HG02840 (cell line): ENCODE measurements around the gene CNN2.

Experiments
- ATAC-seq: cut with Tn5 transposase; IDR thresholded peaks from one replicate; pipeline ENCODE4 v1.9.1; 2021; ENCODE audit warnings: mild to moderate bottlenecking, moderate library complexity, moderate number of reproducible peaks; ENCODE audit not compliant: unreplicated experiment, low FRiP score

The CNN2 gene

DNA sequence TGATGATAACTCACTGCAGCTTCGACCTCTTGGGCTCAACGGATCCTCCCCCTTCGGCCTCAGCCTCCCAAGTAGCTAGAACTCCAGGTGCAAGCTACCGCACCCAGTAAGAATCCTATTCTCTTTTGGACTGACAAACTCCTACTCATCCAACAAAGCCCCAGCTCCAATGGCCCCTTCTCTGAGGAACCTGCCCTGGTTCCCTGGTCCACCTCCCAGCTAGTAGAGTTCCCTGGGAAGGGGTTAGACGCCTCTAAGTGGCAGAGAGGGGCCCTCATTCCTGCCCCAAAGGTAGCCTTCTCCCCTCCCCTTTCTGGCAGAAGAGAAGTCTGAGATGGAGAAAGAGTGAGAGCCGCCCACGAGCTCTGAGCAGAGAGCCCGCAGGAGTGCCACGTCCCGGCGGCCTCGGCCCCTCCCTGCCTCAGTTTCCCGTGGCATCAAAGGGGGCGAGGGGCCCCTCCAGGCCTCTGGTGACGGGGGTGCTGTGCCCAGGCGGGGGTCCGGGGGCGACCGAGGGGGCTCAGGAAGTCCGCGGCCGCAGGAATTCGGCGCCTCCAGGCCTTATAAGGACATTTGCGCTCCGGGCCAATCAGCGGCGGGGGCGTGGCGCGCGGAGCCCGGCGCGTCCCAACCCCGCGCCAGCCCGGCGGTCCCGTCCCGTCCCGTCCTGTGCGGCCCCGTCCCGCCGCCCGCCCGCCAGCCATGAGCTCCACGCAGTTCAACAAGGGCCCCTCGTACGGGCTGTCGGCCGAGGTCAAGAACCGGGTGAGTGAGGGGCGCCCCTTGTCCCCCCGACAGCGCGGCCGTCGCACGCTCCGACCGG lies at the start of gene CNN2:
TSS of gene CNN2 (plus strand) at position 649 of the 823 bp plus-strand sequence. CDS start at position 703, 54 bp downstream.
- ATAC-seq = peak; percentile 53

DNA sequence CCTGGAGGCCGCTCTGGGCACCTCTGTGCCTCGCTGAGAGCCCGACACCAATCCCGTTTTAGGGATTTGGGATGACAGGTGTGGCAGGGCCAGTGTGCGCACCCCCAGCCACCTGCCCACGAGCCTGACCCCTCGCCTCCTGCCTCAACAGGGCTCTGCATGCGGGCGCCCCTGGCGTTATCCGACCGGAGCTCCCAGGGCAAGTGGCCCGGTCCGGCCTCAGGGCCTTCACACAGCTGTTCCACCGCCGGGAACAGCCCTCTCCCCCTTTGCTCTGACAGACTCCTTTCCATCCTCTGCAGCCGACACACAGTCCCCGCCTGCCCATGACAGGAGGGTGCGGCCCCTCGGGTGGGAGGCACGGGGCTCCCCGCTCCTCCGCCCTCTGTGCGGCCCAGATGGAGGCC lies 49.3 kb upstream of the CNN2 start:
- no peak for ATAC-seq

DNA sequence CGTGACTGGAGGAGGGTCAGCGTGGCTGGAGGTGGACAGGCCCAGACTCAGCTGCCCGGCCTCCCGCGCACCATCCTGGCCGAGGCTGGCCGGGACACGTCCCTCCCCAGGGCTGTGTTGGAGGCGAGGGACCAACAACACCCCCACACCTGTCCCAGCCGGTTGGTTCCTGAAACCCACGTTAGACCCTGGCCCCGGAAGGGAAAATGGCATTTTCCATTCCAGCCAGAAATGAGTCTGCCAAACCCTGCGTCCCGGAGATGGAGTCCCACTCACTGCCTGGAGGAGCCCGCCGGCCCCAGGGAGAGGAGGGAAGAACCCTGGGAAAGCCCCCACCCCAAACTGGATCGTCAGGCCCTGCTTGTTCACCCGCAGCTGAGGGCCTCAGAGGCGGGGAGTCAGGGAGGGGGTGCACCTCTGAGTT lies 47.1 kb upstream of the CNN2 start:
- no peak for ATAC-seq

DNA sequence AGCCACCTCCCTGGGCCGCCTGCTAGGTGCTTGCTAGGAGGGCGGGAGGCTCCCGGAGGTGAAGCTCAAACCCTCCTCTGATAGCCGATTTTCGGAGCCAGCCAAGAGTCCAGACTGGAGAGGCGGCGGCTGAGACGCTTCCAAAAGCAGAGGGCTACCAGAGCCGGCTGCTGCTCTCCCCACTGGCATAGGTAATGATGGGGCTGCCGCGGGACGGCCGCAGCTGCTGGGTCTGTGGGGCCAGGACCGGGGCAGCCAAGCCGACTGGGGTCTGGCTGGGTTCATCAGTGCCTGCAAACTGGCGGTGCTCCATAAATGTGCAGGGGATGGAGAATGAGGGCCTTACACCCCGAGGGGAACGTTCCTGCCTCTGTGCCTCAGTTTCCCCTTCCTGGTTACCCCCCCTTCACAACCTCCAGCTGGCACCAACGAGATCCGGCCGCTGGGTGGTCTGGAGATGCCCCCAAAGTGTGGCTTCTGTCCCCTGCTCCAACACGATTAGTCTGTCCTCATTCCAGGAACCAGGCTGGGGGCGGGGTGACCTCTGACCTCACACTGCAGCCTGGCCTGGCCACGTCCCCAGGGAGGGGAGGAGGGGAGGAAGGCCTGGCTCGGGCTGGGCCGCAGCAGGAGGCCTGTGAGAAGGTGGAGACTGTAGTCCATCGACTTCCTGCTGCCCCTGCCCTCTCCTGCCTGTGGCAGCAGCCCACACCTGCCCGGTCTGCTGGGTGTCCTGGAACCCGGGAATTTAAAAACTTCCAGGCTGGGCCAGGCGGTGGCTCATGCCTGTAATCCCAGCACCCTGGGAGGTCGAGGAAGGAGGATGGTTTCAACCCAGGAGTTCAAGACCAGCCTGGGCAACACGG lies 46.0 kb upstream of the CNN2 start:
- no peak for ATAC-seq

DNA sequence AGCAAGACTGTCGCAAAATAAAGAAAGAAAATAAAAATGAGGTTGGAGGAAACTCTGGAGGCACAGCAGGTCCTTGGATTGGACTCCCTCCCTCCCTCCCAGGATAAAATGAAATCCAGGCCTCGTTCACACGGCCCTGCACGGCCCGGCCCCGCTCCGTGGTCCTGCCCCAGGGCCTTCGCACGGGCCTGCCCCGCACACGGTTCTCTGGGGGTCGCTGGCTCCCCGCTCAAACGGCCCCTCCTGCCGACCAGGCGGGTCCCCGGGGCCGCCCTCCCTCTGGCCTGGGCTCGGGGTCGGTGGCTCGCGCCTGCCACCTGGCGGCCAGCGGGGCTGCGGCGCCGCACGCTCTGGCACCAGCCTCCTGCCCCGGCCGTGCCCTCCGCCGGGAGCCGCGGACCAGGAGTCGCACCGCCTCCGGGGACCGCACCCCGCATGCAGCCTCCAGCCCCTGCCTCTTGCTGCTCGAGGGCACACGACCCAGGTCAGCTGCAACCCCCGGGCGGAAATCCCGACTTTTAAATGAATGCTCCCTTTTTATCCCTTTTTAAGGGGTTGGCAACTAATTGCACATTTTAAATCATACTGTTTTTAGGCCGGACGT lies 43.7 kb upstream of the CNN2 start:
- ATAC-seq = no peak

DNA sequence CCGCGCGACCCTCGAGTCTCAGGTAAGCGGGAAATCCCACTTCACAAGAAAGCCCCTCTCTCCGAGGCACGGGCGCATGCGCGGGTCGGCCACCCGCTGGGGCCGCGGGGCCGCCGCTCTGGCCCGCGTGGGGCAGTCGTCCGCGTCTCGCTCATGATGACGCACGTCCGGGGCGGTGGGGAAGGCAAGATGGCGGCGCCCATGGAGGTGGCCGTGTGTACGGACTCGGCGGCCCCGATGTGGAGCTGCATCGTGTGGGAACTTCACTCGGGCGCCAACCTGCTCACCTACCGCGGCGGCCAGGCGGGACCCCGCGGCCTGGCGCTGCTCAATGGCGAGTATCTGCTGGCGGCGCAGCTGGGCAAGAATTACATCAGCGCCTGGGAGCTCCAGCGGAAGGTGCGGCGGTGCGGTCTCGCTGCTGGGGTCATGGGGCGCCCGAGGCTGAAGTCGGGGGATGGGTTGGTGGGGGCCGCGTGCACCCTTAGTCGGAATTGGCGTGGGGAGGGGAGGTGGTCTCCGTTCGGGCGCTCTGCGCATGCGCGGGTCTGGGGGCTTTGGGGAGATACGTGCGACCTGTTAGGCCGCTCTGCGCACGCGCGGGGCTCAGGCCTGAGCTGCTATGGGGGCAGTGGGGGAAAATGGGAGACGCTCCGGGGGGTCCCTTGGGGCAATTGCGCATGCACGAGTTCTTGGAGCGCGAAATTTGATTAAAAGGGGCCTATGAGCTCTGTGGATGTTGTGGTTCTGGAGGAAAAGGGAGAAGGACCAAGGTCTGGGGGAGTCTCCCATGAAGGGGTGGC lies 42.0 kb upstream of the CNN2 start, which contains the start of gene WDR18:
TSS of gene WDR18 (plus strand) at position 181 of the 803 bp plus-strand sequence. CDS start at position 190, 9 bp downstream.
- ATAC-seq = peak; percentile 79

DNA sequence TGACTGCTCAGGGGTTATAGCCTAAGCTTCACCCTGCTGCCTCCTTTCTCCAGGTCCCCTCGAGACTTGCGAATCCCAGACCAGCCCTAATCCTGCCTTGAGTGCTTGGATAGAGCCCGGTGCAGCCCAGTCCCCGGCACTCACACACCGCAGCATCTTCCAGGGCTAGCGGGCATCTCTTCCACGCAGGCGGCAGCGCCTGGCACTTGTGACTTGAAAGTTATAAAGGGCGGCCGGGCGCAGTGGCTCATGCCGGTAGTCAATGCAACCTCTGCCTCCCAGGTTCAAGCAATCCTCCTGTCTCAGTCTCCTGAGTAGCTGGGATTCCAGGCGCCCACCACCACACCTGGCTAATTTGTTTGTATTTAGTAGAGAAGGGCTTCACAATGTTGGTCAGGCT lies 40.3 kb upstream of the CNN2 start:
- ATAC-seq = no peak

DNA sequence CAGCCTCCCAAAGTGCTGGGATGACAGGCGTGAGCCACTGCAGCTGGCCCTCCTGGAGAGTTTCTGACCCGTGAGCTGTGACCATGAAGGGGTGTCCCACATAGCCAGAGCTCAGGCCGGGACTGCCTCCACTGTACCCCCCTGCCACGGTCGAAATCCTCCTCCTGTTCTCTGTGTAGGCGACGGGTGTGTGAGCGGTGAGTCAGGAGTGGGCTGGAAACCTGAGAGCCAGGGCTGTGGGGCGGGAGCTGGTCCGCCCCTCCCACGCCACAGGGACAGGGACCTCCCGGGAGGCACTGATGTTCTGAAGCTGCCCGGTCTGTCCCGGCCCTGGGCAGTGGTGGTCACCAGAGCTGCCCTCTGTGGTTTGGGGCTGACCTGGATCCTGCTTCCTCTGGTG lies 38.3 kb upstream of the CNN2 start:
- ATAC-seq = no peak

DNA sequence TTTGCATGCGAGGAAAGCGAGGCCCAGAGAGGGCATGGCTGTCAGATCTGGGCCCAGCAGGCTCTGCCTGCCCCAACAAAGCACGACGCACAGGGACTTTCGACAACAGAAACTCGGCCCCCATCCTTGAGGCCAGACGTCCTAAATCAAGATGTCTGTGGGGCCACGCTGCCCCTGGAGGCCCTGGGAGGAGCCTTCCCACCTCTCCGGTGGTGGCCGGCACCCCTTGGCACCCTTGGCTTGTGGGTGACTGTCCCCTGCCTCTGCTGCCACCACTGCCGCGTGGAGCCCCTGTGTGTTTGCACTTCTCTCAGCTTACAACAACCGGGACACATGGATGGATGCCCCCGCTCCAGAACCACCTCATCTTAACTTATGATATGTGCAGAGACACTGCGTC lies 37.9 kb upstream of the CNN2 start:
- ATAC-seq = no peak

DNA sequence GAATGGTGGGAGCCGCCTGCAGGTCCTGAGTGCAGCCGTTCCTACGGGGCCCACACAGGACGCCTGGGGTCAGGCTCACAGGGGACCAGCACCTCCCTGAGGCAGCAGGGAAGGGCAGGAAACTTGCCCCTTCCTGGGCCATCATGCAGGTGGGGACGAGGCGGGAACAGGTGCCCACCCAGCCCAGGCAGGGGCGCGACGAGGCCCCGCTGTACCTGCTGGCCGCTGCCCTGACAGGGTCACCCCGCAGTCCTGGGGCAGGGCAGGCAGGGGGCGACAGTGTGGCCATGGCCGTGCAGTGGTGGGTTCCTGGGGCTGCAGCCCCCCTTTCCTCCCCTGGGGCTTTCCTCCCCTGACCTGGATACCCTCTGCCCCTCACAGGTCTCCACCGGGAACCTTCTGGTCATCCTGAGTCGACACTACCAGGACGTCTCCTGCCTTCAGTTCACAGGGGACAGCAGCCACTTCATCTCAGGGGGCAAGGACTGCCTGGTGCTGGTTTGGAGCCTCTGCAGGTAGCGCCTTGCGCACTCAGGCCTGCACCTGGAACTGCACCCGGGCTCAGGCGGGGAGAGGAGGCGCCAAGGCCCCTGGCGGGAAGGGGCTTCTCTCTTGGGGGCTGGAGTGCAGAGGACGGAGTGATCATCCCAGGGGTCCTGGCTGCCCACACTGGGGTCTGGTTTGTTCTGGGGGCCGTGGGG lies 36.9 kb upstream of the CNN2 start:
- no peak for ATAC-seq

DNA sequence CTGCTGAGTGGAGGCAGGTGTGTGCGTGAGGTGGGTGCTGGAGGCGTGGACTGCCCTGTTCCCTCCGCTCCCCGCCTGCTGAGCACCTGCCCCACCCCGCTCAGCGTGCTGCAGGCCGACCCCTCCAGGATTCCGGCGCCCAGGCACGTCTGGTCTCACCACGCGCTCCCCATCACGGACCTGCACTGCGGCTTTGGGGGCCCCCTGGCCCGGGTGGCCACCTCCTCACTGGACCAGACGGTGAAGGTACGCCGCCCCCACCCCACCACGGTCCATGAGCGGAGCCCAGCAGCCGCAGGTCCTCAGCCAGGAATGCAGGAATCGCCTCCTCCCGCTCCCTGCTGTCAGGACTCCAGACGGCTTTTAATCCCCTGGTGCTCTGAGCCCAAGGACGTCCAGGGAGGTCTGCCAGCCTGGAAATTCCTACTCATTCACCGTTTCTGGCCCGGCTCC lies 36.3 kb upstream of the CNN2 start:
- ATAC-seq = no peak

DNA sequence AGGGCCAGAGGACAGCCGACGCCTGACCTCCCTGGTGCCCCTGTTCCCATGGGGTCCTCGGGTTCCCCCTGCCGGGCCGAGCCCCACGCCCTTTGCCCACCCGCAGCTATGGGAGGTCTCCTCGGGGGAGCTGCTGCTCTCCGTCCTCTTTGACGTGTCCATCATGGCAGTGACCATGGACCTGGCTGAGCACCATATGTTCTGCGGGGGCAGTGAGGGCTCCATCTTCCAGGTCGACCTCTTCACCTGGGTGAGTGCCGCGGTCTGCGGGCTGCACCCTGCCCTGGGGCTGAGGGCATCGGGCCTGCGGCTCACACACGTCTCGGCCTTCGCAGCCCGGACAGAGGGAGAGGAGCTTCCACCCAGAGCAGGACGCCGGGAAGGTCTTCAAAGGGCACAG lies 35.7 kb upstream of the CNN2 start:
- no peak for ATAC-seq

DNA sequence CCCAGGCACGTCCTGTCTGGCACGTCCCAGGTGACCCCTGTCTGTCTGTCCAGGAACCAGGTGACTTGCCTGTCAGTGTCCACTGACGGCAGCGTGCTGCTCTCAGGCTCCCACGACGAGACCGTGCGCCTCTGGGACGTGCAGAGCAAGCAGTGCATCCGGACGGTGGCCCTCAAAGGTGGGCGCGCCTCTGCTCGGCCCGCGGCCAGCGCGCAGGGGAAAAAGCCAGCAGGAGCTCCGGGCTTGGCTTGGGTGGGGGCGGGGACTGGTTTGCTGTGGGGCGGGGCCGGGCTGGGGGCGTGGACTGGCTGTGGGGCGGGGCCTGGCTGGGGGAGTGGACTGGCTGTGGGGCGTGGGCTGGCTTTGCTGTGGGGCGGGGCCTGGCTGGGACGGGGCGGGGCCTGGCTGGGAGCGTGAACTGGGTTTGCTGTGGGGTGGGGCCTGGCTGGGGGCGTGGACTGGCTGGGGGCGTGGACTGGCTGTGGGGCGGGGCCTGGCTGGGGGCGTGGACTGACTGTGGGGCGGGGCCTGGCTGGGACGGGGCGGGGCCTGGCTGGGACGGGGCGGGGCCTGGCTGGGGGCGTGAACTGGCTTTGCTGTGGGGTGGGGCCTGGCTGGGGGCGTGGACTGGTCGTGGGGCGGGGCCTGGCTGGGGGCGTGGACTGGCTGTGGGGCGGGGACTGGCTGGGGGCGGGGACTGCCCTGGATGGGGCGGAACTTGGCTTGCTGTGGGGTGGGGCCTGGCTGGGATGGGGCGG lies 35.1 kb upstream of the CNN2 start:
- no peak for ATAC-seq

DNA sequence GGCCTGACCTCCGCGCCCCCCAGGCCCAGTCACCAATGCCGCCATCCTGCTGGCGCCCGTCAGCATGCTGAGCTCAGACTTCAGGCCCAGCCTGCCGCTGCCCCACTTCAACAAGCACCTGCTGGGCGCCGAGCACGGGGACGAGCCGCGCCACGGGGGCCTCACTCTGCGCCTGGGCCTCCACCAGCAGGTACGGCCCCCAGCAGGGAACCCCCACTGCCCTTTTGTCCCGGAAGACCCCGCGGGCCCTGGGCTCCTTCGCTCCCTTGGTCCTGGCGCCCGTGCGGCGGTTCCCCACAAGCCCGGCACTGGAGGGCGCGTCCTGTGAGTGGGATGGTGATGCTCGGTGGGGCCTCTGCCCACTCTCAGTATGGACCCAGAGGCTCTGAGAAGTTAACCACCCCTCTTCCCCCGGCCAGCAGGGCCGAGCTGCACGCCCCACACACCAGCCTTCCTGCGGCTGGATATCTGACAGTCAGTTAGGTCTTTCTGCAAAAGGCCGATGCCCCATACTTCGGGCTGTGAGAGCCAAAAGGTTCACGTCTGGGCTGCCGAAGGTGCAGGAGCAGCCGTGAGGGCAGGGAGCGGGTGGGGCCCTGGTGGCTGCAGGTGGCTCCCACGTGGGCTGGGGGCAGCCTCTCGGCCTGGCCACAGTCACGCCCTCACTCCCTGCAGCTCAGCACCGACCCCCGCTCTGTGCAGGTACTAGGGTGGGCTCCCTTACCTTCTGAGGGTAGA lies 34.3 kb upstream of the CNN2 start:
- ATAC-seq = no peak

DNA sequence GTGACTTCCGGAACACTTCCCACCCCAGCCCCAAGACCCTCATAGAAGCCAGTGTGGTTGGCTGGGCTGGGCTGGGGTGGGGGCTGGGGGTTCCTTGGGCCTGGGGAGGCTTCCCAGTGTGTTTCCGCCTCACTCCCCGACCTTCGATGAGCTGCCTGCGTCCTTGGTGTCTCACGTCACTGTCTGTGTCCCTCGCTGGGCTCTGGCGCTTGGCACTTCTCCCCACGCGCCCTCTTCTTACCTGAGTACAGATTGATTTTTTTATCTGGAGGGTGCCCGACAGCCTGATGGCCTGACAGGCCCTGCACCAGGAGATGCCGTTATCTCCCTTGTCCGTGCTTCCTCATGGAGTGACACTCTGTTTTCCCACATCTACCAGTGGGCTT lies 33.7 kb upstream of the CNN2 start:
- no peak for ATAC-seq

DNA sequence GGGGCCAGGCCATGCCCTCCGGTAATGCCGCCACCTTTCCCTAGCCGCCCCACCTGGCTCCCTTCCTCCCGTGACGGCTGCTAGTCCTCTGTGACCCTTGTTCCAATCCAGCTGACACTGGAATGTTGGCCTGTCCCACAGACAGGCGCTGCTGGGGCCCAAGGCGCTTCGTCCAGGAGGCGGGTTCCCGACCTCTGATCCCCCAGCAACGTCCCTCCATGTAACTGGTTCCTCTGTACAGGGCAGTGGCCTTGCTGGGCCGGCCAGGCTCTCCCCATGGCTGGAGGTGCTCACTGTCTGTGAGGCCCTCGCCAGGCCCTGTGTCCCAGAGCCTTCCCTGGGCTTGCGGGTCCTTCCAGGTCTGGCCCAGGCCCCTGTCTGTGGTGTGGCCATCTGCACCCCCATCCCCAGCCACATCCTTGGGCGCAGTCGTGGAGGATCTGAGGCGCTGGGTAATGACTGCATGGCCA lies 33.0 kb upstream of the CNN2 start:
- no peak for ATAC-seq

DNA sequence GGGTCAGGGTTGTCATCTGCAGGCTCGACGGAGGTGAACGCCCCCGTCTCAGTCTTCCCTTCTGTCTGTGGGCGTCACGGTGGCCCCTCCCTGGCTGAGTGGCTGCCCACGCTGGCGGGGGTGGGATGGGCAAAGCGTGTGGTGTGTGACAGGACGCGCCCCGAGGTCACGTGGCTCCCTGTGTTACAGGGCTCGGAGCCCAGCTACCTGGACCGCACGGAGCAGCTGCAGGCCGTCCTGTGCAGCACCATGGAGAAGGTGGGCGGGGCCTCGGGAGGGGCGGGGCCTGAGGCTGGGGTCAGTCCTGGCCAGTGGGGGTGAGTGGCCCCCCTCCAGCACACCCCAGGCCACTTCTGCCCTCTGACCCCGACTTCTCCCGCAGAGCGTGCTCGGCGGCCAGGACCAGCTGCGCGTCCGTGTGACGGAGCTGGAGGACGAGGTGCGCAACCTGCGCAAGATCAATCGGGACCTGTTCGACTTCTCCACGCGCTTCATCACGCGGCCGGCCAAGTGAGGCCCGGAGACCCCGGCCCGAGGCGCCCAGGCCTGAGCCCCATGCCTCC lies 32.5 kb upstream of the CNN2 start:
- no peak for ATAC-seq

DNA sequence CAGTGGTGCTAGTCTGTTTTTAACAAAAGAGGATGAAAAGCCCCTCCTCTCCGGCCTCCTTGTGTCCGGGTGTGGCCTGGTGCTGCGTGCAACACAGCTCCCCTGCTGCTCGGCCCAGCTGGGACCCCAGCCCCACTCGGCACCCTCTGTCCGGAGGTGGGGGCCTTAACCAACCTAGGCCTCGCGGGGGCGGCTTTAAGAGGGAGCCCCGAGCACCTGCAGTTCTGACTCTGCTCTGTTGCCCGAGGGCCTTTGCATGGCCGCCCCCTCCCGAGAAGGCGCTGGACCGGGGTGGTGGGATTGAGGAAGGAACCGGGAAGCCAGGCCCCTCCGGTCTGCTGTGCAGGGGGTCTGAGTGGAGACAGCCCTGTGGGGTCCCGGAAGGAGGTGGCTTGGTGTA lies 31.9 kb upstream of the CNN2 start:
- no peak for ATAC-seq
